ENCODE results near the gene CTIF. TPM values are rescaled to one million over a fixed set of nuclear protein-coding genes. Genes with fewer than 3 reads are reported as not detected.

CTIF gene
- total RNA-seq, 2 experiments from 2014 or later = 3.6 to 4.1 TPM

- no peak overlapping the region for H3K4me3 Mint-ChIP-seq
- H3K4me1 Mint-ChIP-seq (ENCODE audit: low read depth) = no peaks in the 10 kb centered on the region
- no peaks in the 10 kb centered on the region for H3K27me3 Mint-ChIP-seq (ENCODE audit: low read depth)
- H3K9me3 Mint-ChIP-seq = no peaks in the 10 kb centered on the region
- CTCF ChIA-PET = interaction anchor here (0.6 to 1.1 kb wide), 2 partner anchors 8 to 1044 kb away, joined by 3 read pairs; no protein-coding TSS in a partner anchor
- no peak overlapping the region for H3K27ac Mint-ChIP-seq
- DNase-seq = no peak
- intact Hi-C loops (cut with micrococcal nuclease) = no loop called here
- no peaks in the 10 kb centered on the region for H3K36me3 Mint-ChIP-seq (ENCODE audit: low read depth)
Observed at GRCh38 chr18:48631851-48632250, 93.0 kb downstream of the CTIF start.

- DNase-seq = no peak
- intact Hi-C loops (cut with micrococcal nuclease) = no loop called here
- CTCF ChIA-PET = no interaction called here
- H3K36me3 Mint-ChIP-seq (ENCODE audit: low read depth) = no peaks in the 10 kb centered on the region
- no peak overlapping the region for H3K4me3 Mint-ChIP-seq
- H3K27me3 Mint-ChIP-seq (ENCODE audit: low read depth) = no peaks in the 10 kb centered on the region
- no peaks in the 10 kb centered on the region for H3K4me1 Mint-ChIP-seq (ENCODE audit: low read depth)
- no peak overlapping the region for H3K27ac Mint-ChIP-seq
- no peaks in the 10 kb centered on the region for H3K9me3 Mint-ChIP-seq
Observed at GRCh38 chr18:48632676-48633257, 93.9 kb downstream of the CTIF start.

GRCh38 chr18:48634491-48634890 is 95.7 kb downstream of the CTIF start:
- Mint-ChIP-seq H3K9me3 (no peaks in the 10 kb centered on the region), H3K4me3 (no peak overlapping the region), H3K4me1 (ENCODE audit: low read depth) (no peaks in the 10 kb centered on the region), H3K27me3 (ENCODE audit: low read depth) (peaks cover 2% of the 10 kb centered on the region), H3K27ac (no peak overlapping the region), H3K36me3 (ENCODE audit: low read depth) (no peaks in the 10 kb centered on the region)
- intact Hi-C loops (cut with micrococcal nuclease) = no loop called here
- DNase-seq = no peak
- CTCF ChIA-PET = no interaction called here

GRCh38 chr18:48634975-48635374 is 96.1 kb downstream of the CTIF start:
- H3K4me1 Mint-ChIP-seq (ENCODE audit: low read depth) = no peaks in the 10 kb centered on the region
- no peak overlapping the region for H3K27ac Mint-ChIP-seq
- H3K27me3 Mint-ChIP-seq (ENCODE audit: low read depth) = peaks cover 2% of the 10 kb centered on the region
- CTCF ChIA-PET = no interaction called here
- H3K4me3 Mint-ChIP-seq = no peak overlapping the region
- H3K36me3 Mint-ChIP-seq (ENCODE audit: low read depth) = no peaks in the 10 kb centered on the region
- intact Hi-C loops (cut with micrococcal nuclease) = no loop called here
- no peaks in the 10 kb centered on the region for H3K9me3 Mint-ChIP-seq
- no peak for DNase-seq

- Mint-ChIP-seq H3K27ac (no peak overlapping the region), H3K27me3 (ENCODE audit: low read depth) (peaks cover 2% of the 10 kb centered on the region), H3K4me1 (ENCODE audit: low read depth) (no peaks in the 10 kb centered on the region), H3K36me3 (ENCODE audit: low read depth) (no peaks in the 10 kb centered on the region), H3K4me3 (no peak overlapping the region), H3K9me3 (no peaks in the 10 kb centered on the region)
- no peak for DNase-seq
- CTCF ChIA-PET = no interaction called here
- intact Hi-C loops (cut with micrococcal nuclease) = no loop called here
Observed at GRCh38 chr18:48635806-48636205, 97.0 kb downstream of the CTIF start.

- DNase-seq = no peak
- CTCF ChIA-PET = interaction anchor here (1.0 kb wide), 1 partner anchor 160 kb away, joined by 4 read pairs; no protein-coding TSS in a partner anchor
- no peaks in the 10 kb centered on the region for H3K9me3 Mint-ChIP-seq
- no peaks in the 10 kb centered on the region for H3K36me3 Mint-ChIP-seq (ENCODE audit: low read depth)
- intact Hi-C loops (cut with micrococcal nuclease) = no loop called here
- no peaks in the 10 kb centered on the region for H3K4me1 Mint-ChIP-seq (ENCODE audit: low read depth)
- H3K27me3 Mint-ChIP-seq (ENCODE audit: low read depth) = peaks cover 2% of the 10 kb centered on the region
- no peak overlapping the region for H3K27ac Mint-ChIP-seq
- H3K4me3 Mint-ChIP-seq = no peak overlapping the region
Observed at GRCh38 chr18:48636436-48636835, 97.6 kb downstream of the CTIF start.

- no peak for DNase-seq
- no peak overlapping the region for H3K27ac Mint-ChIP-seq
- no peaks in the 10 kb centered on the region for H3K36me3 Mint-ChIP-seq (ENCODE audit: low read depth)
- H3K27me3 Mint-ChIP-seq (ENCODE audit: low read depth) = peaks cover 2% of the 10 kb centered on the region
- CTCF ChIA-PET = interaction anchor here (1.0 to 1.2 kb wide), 2 partner anchors 9 to 161 kb away, joined by 3 to 4 read pairs; no protein-coding TSS in a partner anchor
- no peak overlapping the region for H3K4me3 Mint-ChIP-seq
- intact Hi-C loops (cut with micrococcal nuclease) = no loop called here
- H3K9me3 Mint-ChIP-seq = peaks cover 2% of the 10 kb centered on the region
- H3K4me1 Mint-ChIP-seq (ENCODE audit: low read depth) = no peaks in the 10 kb centered on the region
Observed at GRCh38 chr18:48637081-48637990, 98.5 kb downstream of the CTIF start.

GRCh38 chr18:48638451-48638850 is 99.6 kb downstream of the CTIF start:
- H3K27me3 Mint-ChIP-seq (ENCODE audit: low read depth) = peaks cover 2% of the 10 kb centered on the region
- H3K9me3 Mint-ChIP-seq = peaks cover 4% of the 10 kb centered on the region
- H3K36me3 Mint-ChIP-seq (ENCODE audit: low read depth) = no peaks in the 10 kb centered on the region
- H3K4me1 Mint-ChIP-seq (ENCODE audit: low read depth) = no peaks in the 10 kb centered on the region
- H3K27ac Mint-ChIP-seq = no peak overlapping the region
- DNase-seq = no peak
- no peak overlapping the region for H3K4me3 Mint-ChIP-seq
- intact Hi-C loops (cut with micrococcal nuclease) = no loop called here
- CTCF ChIA-PET = interaction anchor here (0.6 to 1.1 kb wide), 2 partner anchors 8 to 163 kb away, joined by 3 read pairs; no protein-coding TSS in a partner anchor

GRCh38 chr18:48638896-48639771 is 100.3 kb downstream of the CTIF start:
- H3K9me3 Mint-ChIP-seq = peaks cover 4% of the 10 kb centered on the region
- H3K36me3 Mint-ChIP-seq (ENCODE audit: low read depth) = no peaks in the 10 kb centered on the region
- intact Hi-C loops (cut with micrococcal nuclease) = no loop called here
- H3K27ac Mint-ChIP-seq = no peak overlapping the region
- CTCF ChIA-PET = interaction anchor here (0.7 to 1.1 kb wide), 2 partner anchors 164 to 203 kb away, joined by 3 read pairs; no protein-coding TSS in a partner anchor
- H3K4me3 Mint-ChIP-seq = no peak overlapping the region
- peaks cover 2% of the 10 kb centered on the region for H3K27me3 Mint-ChIP-seq (ENCODE audit: low read depth)
- DNase-seq = no peak
- no peaks in the 10 kb centered on the region for H3K4me1 Mint-ChIP-seq (ENCODE audit: low read depth)

GRCh38 chr18:48639772-48640432 is 101.1 kb downstream of the CTIF start:
- CTCF ChIA-PET = interaction anchor here (0.7 to 1.1 kb wide), 2 partner anchors 9 to 203 kb away, joined by 3 read pairs; no protein-coding TSS in a partner anchor
- H3K36me3 Mint-ChIP-seq (ENCODE audit: low read depth) = no peaks in the 10 kb centered on the region

GRCh38 chr18:48640566-48641270 is 101.9 kb downstream of the CTIF start:
- Mint-ChIP-seq H3K36me3 (ENCODE audit: low read depth) (no peaks in the 10 kb centered on the region), H3K9me3 (peaks cover 4% of the 10 kb centered on the region), H3K27me3 (ENCODE audit: low read depth) (peaks cover 2% of the 10 kb centered on the region), H3K27ac (no peak overlapping the region), H3K4me1 (ENCODE audit: low read depth) (no peaks in the 10 kb centered on the region), H3K4me3 (no peak overlapping the region)
- no peak for DNase-seq
- intact Hi-C loops (cut with micrococcal nuclease) = no loop called here
- CTCF ChIA-PET = interaction anchor here (1.1 kb wide), 1 partner anchor 9 kb away, joined by 3 read pairs; no protein-coding TSS in a partner anchor

More at GRCh38 chr18:48639772-48640432, 101.1 kb downstream of the CTIF start:
- intact Hi-C loops (cut with micrococcal nuclease) = no loop called here
- no peak for DNase-seq
- Mint-ChIP-seq H3K27ac (no peak overlapping the region), H3K4me3 (no peak overlapping the region), H3K4me1 (ENCODE audit: low read depth) (no peaks in the 10 kb centered on the region), H3K9me3 (peaks cover 4% of the 10 kb centered on the region), H3K27me3 (ENCODE audit: low read depth) (peaks cover 2% of the 10 kb centered on the region)
